Karpas-422 (cell line): ENCODE measurements around the gene DRG2. TPM values are rescaled to one million over a fixed set of nuclear protein-coding genes. Genes with fewer than 3 reads are reported as not detected.

Experiments used
- DNase-seq: peaks from one replicate; pipeline ENCODE4 v3.0.0-alpha.2; 2015
- H2AFZ ChIP-seq: fragments of 200-600 bp; sonication (generic); 2 replicates; pipeline ENCODE4 v1.6.1; 2014; ENCODE audit warnings: antibody characterized with exemption, low read length, mixed read lengths
- H3K27ac ChIP-seq: fragments of 200-600 bp; sonication (generic); 2 replicates; pipeline ENCODE4 v1.5.1; 2014; ENCODE audit warnings: mild to moderate bottlenecking, low read length, moderate library complexity
- H3K27me3 ChIP-seq: fragments of 200-600 bp; sonication (generic); 2 replicates; pipeline ENCODE4 v1.6.1; 2014; ENCODE audit warnings: low read length, mixed read lengths
- H3K36me3 ChIP-seq: fragments of 200-600 bp; sonication (generic); 2 replicates; pipeline ENCODE4 v1.6.1; 2014; ENCODE audit warnings: low read length, mixed read lengths; ENCODE audit not compliant: insufficient read depth
- H3K4me1 ChIP-seq: fragments of 200-600 bp; sonication (generic); 2 replicates; pipeline ENCODE4 v1.6.1; 2014; ENCODE audit warnings: mild to moderate bottlenecking, low read length, mixed read lengths
- H3K4me2 ChIP-seq: fragments of 200-600 bp; sonication (generic); 2 replicates; pipeline ENCODE4 v1.6.1; 2014; ENCODE audit warnings: low read length, low read depth, mild to moderate bottlenecking; ENCODE audit not compliant: poor library complexity, severe bottlenecking
- H3K4me3 ChIP-seq: fragments of 200-600 bp; sonication (generic); 2 replicates; pipeline ENCODE4 v1.5.1; 2014; ENCODE audit warnings: mild to moderate bottlenecking, antibody characterized with exemption, low read length, mixed read lengths
- H3K79me2 ChIP-seq: fragments of 200-600 bp; sonication (generic); 2 replicates; pipeline ENCODE4 v1.6.1; 2014; ENCODE audit warnings: mild to moderate bottlenecking, low read length, mixed read lengths
- H3K9ac ChIP-seq: fragments of 200-600 bp; sonication (generic); 2 replicates; pipeline ENCODE4 v1.6.0; 2014; ENCODE audit warnings: low read length
- H3K9me2 ChIP-seq: fragments of 200-600 bp; sonication (generic), shearing (Covaris generic); replicated peaks from 2 replicates; pipeline ENCODE4 v1.6.0; 2014; ENCODE audit warnings: mild to moderate bottlenecking, low read length, moderate library complexity; ENCODE audit not compliant: insufficient read depth
- H3K9me3 ChIP-seq: fragments of 300-700, 200-600 bp; sonication (generic); 2 replicates; pipeline ENCODE4 v1.6.1; 2014; ENCODE audit warnings: low read length, mixed read lengths
- H4K20me1 ChIP-seq: fragments of 200-600 bp; sonication (generic); 2 replicates; pipeline ENCODE4 v1.6.1; 2014; ENCODE audit warnings: mild to moderate bottlenecking, antibody characterized with exemption, low read length, low read depth; ENCODE audit not compliant: insufficient read depth
- total RNA-seq: library from RNA; depleted of rRNA; stranded (reverse); fragments of >200 nt; shearing (Covaris generic); gene quantifications from 2 replicates; pipeline ENCODE4 v1.2.3, GENCODE V29; 2014; ENCODE audit warnings: low replicate concordance

The DRG2 gene
- total RNA-seq, 1 experiment from 2014 or later: 21.5 TPM

DNA sequence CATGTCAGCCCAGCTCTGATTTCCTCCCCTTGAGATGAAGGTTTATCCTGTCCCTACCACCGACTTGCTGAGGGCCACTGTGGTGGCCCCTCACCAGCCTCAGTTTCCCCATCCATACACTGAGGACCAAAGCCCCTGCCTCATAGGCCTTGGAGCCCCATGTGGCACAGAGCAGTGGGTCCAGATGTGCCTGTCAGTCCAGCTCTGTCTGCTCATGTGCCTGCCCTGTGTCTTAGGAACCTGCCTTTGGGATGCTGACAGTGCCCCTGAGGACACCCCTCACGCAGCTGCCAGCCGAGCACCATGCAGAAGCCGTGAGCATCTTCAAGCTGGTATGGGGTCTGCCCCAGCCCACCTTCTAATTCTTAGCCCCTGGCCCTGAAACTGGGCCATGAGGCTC, 56.5 kb downstream of the DRG2 start:
- Histone ChIP-seq H3K4me3 (no peak overlapping the region), H3K4me2 (no peak overlapping the region), H3K9me3 (no peaks in the 10 kb centered on the region), H3K9ac (no peak overlapping the region), H3K4me1 (no peaks in the 10 kb centered on the region), H3K27me3 (no peaks in the 10 kb centered on the region), H3K36me3 (no peaks in the 10 kb centered on the region), H3K27ac (no peak overlapping the region), H4K20me1 (no peaks in the 10 kb centered on the region), H3K9me2 (no peaks in the 10 kb centered on the region), H3K79me2 (no peaks in the 10 kb centered on the region), H2AFZ (no peak overlapping the region)
- no peak for DNase-seq

- H4K20me1 ChIP-seq: no peaks in the 10 kb centered on the region
- H3K9me2 ChIP-seq: no peaks in the 10 kb centered on the region
- no peak overlapping the region for H3K4me2 ChIP-seq
- no peaks in the 10 kb centered on the region for H3K79me2 ChIP-seq
- H3K4me1 ChIP-seq: no peaks in the 10 kb centered on the region
- no peaks in the 10 kb centered on the region for H3K9me3 ChIP-seq
- no peak overlapping the region for H3K27ac ChIP-seq
- no peaks in the 10 kb centered on the region for H3K36me3 ChIP-seq
- no peak overlapping the region for H3K4me3 ChIP-seq
- no peak for DNase-seq
- H3K27me3 ChIP-seq: no peaks in the 10 kb centered on the region
- H3K9ac ChIP-seq: no peak overlapping the region
- H2AFZ ChIP-seq: no peak overlapping the region
Measured at GRCh38 chr17:18144855-18145254, 57.1 kb downstream of the DRG2 start.

DNA sequence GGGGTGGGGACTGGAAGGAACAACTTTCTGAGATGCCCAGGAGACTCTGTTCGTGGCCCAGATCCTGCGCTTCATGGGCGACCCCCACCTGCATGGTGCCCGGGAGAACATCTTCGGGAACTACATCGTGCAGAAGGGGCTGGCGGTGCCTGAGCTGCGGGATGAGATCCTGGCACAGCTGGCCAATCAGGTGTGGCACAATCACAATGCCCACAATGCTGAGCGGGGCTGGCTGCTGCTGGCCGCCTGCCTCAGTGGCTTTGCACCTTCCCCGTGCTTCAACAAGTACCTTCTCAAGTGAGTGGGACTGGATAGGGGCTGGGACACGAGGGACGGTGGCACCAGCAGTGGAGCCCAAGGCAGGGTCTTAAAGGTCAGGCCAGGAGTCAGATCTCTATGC, 58.1 kb downstream of the DRG2 start:
- H3K9ac ChIP-seq: no peak overlapping the region
- H3K27ac ChIP-seq: no peak overlapping the region

DNA sequence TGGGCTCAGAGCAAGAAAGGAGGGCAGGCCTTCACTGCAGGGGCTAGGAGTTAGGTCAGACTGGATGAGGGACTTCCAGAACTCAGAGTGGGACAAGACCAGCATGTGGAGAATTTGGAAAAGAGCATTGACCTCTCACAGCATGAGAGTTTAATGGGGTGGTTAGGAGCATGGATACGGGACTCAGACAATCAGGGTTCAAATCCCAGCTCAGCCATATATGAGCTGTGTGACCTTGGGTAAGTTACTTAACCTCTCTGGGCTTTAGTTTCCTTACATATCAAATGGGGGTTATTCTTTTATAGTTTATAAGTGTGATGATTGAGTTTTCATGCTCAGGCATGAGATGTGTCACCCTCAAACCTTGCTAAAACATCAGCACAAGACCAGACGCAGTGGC, 58.5 kb downstream of the DRG2 start:
- Histone ChIP-seq H3K9me3 (no peaks in the 10 kb centered on the region), H3K9me2 (no peaks in the 10 kb centered on the region), H3K4me1 (no peaks in the 10 kb centered on the region), H3K79me2 (no peaks in the 10 kb centered on the region), H2AFZ (no peak overlapping the region), H3K27me3 (no peaks in the 10 kb centered on the region), H3K9ac (no peak overlapping the region), H3K27ac (no peak overlapping the region), H4K20me1 (no peaks in the 10 kb centered on the region), H3K36me3 (no peaks in the 10 kb centered on the region), H3K4me2 (no peak overlapping the region), H3K4me3 (no peak overlapping the region)
- DNase-seq: no peak

More for the DNA sequence above, 58.1 kb downstream of the DRG2 start:
- no peak overlapping the region for H3K4me3 ChIP-seq
- H3K9me3 ChIP-seq: no peaks in the 10 kb centered on the region
- H4K20me1 ChIP-seq: no peaks in the 10 kb centered on the region
- H3K27me3 ChIP-seq: no peaks in the 10 kb centered on the region
- H3K9me2 ChIP-seq: no peaks in the 10 kb centered on the region
- no peak overlapping the region for H2AFZ ChIP-seq
- no peak for DNase-seq
- no peaks in the 10 kb centered on the region for H3K4me1 ChIP-seq
- H3K36me3 ChIP-seq: no peaks in the 10 kb centered on the region
- no peak overlapping the region for H3K4me2 ChIP-seq
- no peaks in the 10 kb centered on the region for H3K79me2 ChIP-seq

DNA sequence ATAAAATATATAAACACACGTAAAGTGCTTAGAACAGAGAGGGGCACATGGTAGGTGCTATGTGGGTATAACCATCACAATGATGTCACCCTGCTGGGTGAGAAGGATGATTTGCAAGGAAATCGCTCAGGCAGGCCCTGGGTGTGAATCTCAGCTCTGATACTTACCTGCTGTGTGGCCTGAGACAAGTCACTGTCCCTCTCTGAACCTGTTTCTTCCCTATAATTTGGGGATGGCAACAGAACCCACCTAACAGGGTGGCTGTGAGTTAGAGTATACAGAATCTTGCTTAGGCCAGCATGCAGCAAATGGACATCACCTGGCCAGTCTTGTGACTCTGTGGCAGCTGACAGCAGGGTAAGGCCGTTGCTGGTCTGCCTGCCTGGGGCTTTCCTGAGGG, 59.2 kb downstream of the DRG2 start:
- Histone ChIP-seq H3K9me2 (no peaks in the 10 kb centered on the region), H3K4me1 (no peaks in the 10 kb centered on the region), H3K9me3 (no peaks in the 10 kb centered on the region), H3K9ac (no peak overlapping the region), H3K27ac (no peak overlapping the region), H2AFZ (no peak overlapping the region), H3K79me2 (no peaks in the 10 kb centered on the region), H3K4me2 (no peak overlapping the region), H3K4me3 (no peak overlapping the region), H4K20me1 (no peaks in the 10 kb centered on the region), H3K27me3 (no peaks in the 10 kb centered on the region), H3K36me3 (no peaks in the 10 kb centered on the region)
- no peak for DNase-seq

GRCh38 chr17:18148586-18148985, 60.8 kb downstream of the DRG2 start:
- Histone ChIP-seq H3K27ac (no peak overlapping the region), H3K27me3 (no peaks in the 10 kb centered on the region), H4K20me1 (no peaks in the 10 kb centered on the region), H3K9ac (no peak overlapping the region), H3K4me1 (peaks cover 3% of the 10 kb centered on the region; the same call in 1 of the 2 replicates), H2AFZ (no peak overlapping the region), H3K9me3 (no peaks in the 10 kb centered on the region), H3K4me2 (no peak overlapping the region), H3K79me2 (no peaks in the 10 kb centered on the region), H3K36me3 (no peaks in the 10 kb centered on the region), H3K4me3 (no peak overlapping the region), H3K9me2 (no peaks in the 10 kb centered on the region)
- no peak for DNase-seq

DNA sequence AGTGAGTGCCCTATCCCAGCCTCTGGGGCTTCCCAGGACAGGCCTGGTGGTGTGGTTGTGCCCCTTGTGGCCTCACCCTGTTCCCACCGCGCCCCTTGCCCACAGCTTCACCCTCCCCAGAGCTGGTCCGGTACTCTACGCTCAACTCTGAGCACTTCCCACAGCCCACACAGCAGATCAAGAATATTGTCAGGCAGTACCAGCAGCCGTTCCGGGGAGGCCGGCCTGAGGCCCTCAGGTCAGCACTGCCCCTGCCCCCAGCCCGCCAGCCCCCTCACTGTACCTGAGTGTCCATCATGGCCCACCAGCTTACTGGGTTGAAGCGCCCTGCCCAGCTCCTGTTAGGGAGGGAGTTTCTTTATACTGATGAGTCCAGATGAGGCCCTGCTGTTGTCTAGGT, 63.5 kb downstream of the DRG2 start:
- H3K27me3 ChIP-seq: no peaks in the 10 kb centered on the region
- DNase-seq: no peak
- H3K27ac ChIP-seq: no peak overlapping the region
- H3K4me3 ChIP-seq: no peak overlapping the region
- no peaks in the 10 kb centered on the region for H3K79me2 ChIP-seq
- no peak overlapping the region for H3K9ac ChIP-seq
- peaks cover 4% of the 10 kb centered on the region; the same call in 1 of the 2 replicates for H4K20me1 ChIP-seq
- no peak overlapping the region for H2AFZ ChIP-seq
- peaks cover 3% of the 10 kb centered on the region for H3K4me1 ChIP-seq
- H3K36me3 ChIP-seq: no peaks in the 10 kb centered on the region
- no peaks in the 10 kb centered on the region for H3K9me3 ChIP-seq
- H3K4me2 ChIP-seq: no peak overlapping the region
- no peaks in the 10 kb centered on the region for H3K9me2 ChIP-seq

GRCh38 chr17:18155179-18155578, 67.4 kb downstream of the DRG2 start:
- Histone ChIP-seq H3K9ac (no peak overlapping the region), H2AFZ (no peak overlapping the region), H3K4me3 (no peak overlapping the region), H3K4me1 (peaks cover 8% of the 10 kb centered on the region), H3K4me2 (no peak overlapping the region), H3K79me2 (no peaks in the 10 kb centered on the region), H3K36me3 (no peaks in the 10 kb centered on the region), H3K9me3 (no peaks in the 10 kb centered on the region), H4K20me1 (peaks cover 4% of the 10 kb centered on the region; the same call in 1 of the 2 replicates), H3K9me2 (no peaks in the 10 kb centered on the region), H3K27ac (no peak overlapping the region), H3K27me3 (no peaks in the 10 kb centered on the region)
- no peak for DNase-seq
